OCI-LY1 (cell line): Measurements from ENCODE around the gene BTRC.

ENCODE experiments used
- H2AFZ ChIP-seq: fragments of 200-600 bp; sonication (generic), shearing (Covaris generic); 2 replicates; pipeline ENCODE4 v1.6.0; 2014; ENCODE audit warnings: antibody characterized with exemption, mild to moderate bottlenecking, low read length
- H3F3A ChIP-seq: fragments of 200-600 bp; sonication (generic), shearing (Covaris generic); 2 replicates; pipeline ENCODE4 v1.6.0; 2014; ENCODE audit warnings: mild to moderate bottlenecking, antibody characterized with exemption, low read length, moderate library complexity; ENCODE audit not compliant: insufficient read depth
- H3K27ac ChIP-seq: fragments of 200-600 bp; sonication (generic); 2 replicates; pipeline ENCODE4 v1.5.1; 2014; ENCODE audit warnings: low read length, mixed run types, mild to moderate bottlenecking, low read depth; ENCODE audit not compliant: poor library complexity, severe bottlenecking
- H3K27me3 ChIP-seq: fragments of 200-600 bp; sonication (generic); 2 replicates; pipeline ENCODE4 v1.6.0; 2014; ENCODE audit warnings: antibody characterized with exemption, mild to moderate bottlenecking, low read length, moderate library complexity; ENCODE audit not compliant: insufficient read depth
- H3K36me3 ChIP-seq: fragments of 200-600 bp; sonication (generic); 2 replicates; pipeline ENCODE4 v1.6.1; 2014; ENCODE audit warnings: mild to moderate bottlenecking, antibody characterized with exemption, low read length, moderate library complexity, mixed read lengths; ENCODE audit not compliant: insufficient read depth
- H3K4me1 ChIP-seq: fragments of 200-600 bp; sonication (generic); 2 replicates; pipeline ENCODE4 v1.5.1; 2014; ENCODE audit warnings: mild to moderate bottlenecking, low read length, moderate library complexity; ENCODE audit not compliant: insufficient read depth, severe bottlenecking
- H3K4me2 ChIP-seq: fragments of 200-600 bp; sonication (generic), shearing (Covaris generic); 2 replicates; pipeline ENCODE4 v1.6.1; 2014; ENCODE audit warnings: low read length
- H3K4me3 ChIP-seq: fragments of 200-600 bp; sonication (generic); 2 replicates; pipeline ENCODE4 v1.5.1; 2014; ENCODE audit warnings: low read length, low read depth, mild to moderate bottlenecking, mixed read lengths; ENCODE audit not compliant: poor library complexity, severe bottlenecking
- H3K79me2 ChIP-seq: fragments of 200-600 bp; shearing (Covaris generic); 2 replicates; pipeline ENCODE4 v1.6.1; 2016; ENCODE audit warnings: mixed run types, low read length, mixed read lengths; ENCODE audit not compliant: insufficient read depth
- H3K9ac ChIP-seq: fragments of 200-600 bp; sonication (generic), shearing (Covaris generic); 2 replicates; pipeline ENCODE4 v1.6.1; 2014; ENCODE audit warnings: mild to moderate bottlenecking, low read length, mixed read lengths
- H3K9me2 ChIP-seq: fragments of 200-600 bp; sonication (generic), shearing (Covaris generic); 2 replicates; pipeline ENCODE4 v1.6.1; 2014; ENCODE audit warnings: low read depth, mild to moderate bottlenecking, low read length, mixed read lengths
- H3K9me3 ChIP-seq: fragments of 200-600 bp; shearing (Covaris generic); 2 replicates; pipeline ENCODE4 v1.6.1; 2014; ENCODE audit warnings: low read length, mixed read lengths
- H4K20me1 ChIP-seq: fragments of 200-600 bp; sonication (generic), shearing (Covaris generic); 2 replicates; pipeline ENCODE4 v1.6.0; 2016; ENCODE audit warnings: mild to moderate bottlenecking, low read length; ENCODE audit not compliant: insufficient read depth
- EZH2 ChIP-seq: fragments of 200-600 bp; sonication (generic), shearing (Covaris generic); IDR thresholded peaks from 2 replicates; pipeline ENCODE4 v1.8.0; 2017; ENCODE audit warnings: borderline replicate concordance, mixed run types, mild to moderate bottlenecking, antibody characterized with exemption, low read length, moderate library complexity, mixed read lengths
- TF ChIP-seq, protein P1 (sequence below): fragments of 200-600 bp; sonication (generic), shearing (Covaris generic); IDR thresholded peaks from 2 replicates; pipeline ENCODE4 v1.5.1; 2017; ENCODE audit warnings: mild to moderate bottlenecking, antibody characterized with exemption, low read length, moderate library complexity, mixed read lengths

BTRC gene

DNA sequence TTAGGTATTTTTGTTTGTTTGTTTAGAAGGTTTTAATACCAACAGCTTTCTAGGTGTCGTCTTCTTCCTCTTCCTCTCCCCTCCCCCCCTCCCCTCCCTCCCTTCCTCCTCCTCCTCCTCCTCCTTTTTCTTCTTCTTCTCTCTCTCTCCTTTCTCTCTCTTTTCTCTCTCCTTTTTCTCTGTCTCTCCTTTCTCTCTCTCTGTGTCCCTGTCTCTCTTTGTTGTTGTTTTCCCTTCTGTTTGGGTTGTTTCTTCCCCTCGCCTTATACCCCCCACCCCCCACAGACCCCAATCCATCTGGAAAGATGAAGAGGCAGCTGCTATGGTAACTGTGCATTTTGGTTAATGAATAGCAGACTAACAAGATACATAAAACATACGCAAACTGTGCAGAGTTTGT, 75.5 kb downstream of the BTRC start:
- Histone ChIP-seq H3K79me2 (no peaks in the 10 kb centered on the region), H3K27ac (no peak overlapping the region), H3K9me2 (no peaks in the 10 kb centered on the region), H3F3A (no peaks in the 10 kb centered on the region), H4K20me1 (no peaks in the 10 kb centered on the region), H3K9me3 (no peaks in the 10 kb centered on the region), H3K4me2 (no peak overlapping the region), H3K9ac (no peak overlapping the region), H3K4me1 (no peaks in the 10 kb centered on the region), H3K36me3 (no peaks in the 10 kb centered on the region), H3K4me3 (no peak overlapping the region), H3K27me3 (no peaks in the 10 kb centered on the region), H2AFZ (no peak overlapping the region)
- TF ChIP-seq EZH2 = no peak
- TF ChIP-seq, protein P1, sequence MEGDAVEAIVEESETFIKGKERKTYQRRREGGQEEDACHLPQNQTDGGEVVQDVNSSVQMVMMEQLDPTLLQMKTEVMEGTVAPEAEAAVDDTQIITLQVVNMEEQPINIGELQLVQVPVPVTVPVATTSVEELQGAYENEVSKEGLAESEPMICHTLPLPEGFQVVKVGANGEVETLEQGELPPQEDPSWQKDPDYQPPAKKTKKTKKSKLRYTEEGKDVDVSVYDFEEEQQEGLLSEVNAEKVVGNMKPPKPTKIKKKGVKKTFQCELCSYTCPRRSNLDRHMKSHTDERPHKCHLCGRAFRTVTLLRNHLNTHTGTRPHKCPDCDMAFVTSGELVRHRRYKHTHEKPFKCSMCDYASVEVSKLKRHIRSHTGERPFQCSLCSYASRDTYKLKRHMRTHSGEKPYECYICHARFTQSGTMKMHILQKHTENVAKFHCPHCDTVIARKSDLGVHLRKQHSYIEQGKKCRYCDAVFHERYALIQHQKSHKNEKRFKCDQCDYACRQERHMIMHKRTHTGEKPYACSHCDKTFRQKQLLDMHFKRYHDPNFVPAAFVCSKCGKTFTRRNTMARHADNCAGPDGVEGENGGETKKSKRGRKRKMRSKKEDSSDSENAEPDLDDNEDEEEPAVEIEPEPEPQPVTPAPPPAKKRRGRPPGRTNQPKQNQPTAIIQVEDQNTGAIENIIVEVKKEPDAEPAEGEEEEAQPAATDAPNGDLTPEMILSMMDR = no peak

DNA sequence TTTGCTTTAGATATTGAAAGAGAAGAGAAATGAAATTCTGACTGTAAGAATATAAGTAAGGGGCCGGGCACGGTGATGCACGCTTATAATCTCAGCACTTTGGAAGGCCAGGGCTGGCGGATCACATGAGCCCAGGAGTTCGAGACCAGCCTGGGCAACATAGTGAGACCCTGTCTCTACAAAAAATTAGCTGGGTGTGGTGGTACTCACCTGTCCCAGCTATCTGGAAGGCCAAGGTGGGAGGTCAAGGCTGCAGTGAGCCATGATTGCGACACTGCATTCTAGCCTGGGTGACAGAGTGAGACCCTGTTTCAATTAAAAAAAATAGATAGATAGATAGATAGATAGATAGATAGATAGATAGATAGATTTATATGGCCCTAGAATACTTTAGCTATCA, 82.3 kb downstream of the BTRC start:
- Histone ChIP-seq H2AFZ (no peak overlapping the region), H3K9ac (no peak overlapping the region), H3K9me3 (no peaks in the 10 kb centered on the region), H3K27ac (no peak overlapping the region), H3K27me3 (no peaks in the 10 kb centered on the region), H3K4me3 (no peak overlapping the region), H4K20me1 (no peaks in the 10 kb centered on the region), H3K9me2 (no peaks in the 10 kb centered on the region), H3K79me2 (no peaks in the 10 kb centered on the region), H3K4me1 (no peaks in the 10 kb centered on the region), H3K36me3 (no peaks in the 10 kb centered on the region), H3F3A (no peaks in the 10 kb centered on the region), H3K4me2 (no peak overlapping the region)
- TF ChIP-seq, protein P1 = no peak
- TF ChIP-seq EZH2 = no peak

GRCh38 chr10:101438881-101439391, 85.0 kb downstream of the BTRC start:
- Histone ChIP-seq H3K36me3 (no peaks in the 10 kb centered on the region), H3F3A (no peaks in the 10 kb centered on the region), H3K4me2 (no peak overlapping the region), H2AFZ (no peak overlapping the region), H3K9ac (no peak overlapping the region), H3K79me2 (no peaks in the 10 kb centered on the region), H3K27ac (no peak overlapping the region), H3K4me3 (no peak overlapping the region), H3K27me3 (no peaks in the 10 kb centered on the region), H4K20me1 (no peaks in the 10 kb centered on the region), H3K9me2 (no peaks in the 10 kb centered on the region), H3K4me1 (no peaks in the 10 kb centered on the region), H3K9me3 (no peaks in the 10 kb centered on the region)
- no peak for TF ChIP-seq EZH2
- TF ChIP-seq, protein P1 = no peak
